H9 (cell line): ENCODE measurements around the gene ARR3. TPM values are rescaled to one million over a fixed set of nuclear protein-coding genes. Genes with fewer than 3 reads are reported as not detected.

Source experiments
- DNase-seq: peaks from one replicate; pipeline ENCODE4 v3.0.0-alpha.2; 2017
- H2AFZ ChIP-seq: one replicate; pipeline ENCODE4 v1.6.1; 2013; ENCODE audit warnings: mild to moderate bottlenecking, low read length, control low read depth, moderate library complexity
- H2AK5ac ChIP-seq: 2 replicates; pipeline ENCODE4 v1.6.1; 2013; ENCODE audit warnings: low read length, control low read depth, mixed read lengths; ENCODE audit not compliant: insufficient read length
- H2BK120ac ChIP-seq: one replicate; pipeline ENCODE4 v1.6.1; 2013; ENCODE audit warnings: low read depth, mild to moderate bottlenecking, low read length, control low read depth, inconsistent platforms; ENCODE audit not compliant: poor library complexity, severe bottlenecking
- H2BK12ac ChIP-seq: 2 replicates; pipeline ENCODE4 v1.6.1; 2013; ENCODE audit warnings: low read length, control low read depth, mixed read lengths, low read depth; ENCODE audit not compliant: insufficient read length
- H2BK15ac ChIP-seq: 2 replicates; pipeline ENCODE4 v1.6.1; 2013; ENCODE audit warnings: low read depth, low read length, control low read depth
- H2BK20ac ChIP-seq: one replicate; pipeline ENCODE4 v1.6.1; 2013; ENCODE audit warnings: low read depth, mild to moderate bottlenecking, low read length, control low read depth, inconsistent platforms; ENCODE audit not compliant: poor library complexity, severe bottlenecking
- H2BK5ac ChIP-seq: 2 replicates; pipeline ENCODE4 v1.6.1; 2013; ENCODE audit warnings: low read length, control low read depth, mixed read lengths; ENCODE audit not compliant: insufficient read length
- H3K14ac ChIP-seq: 2 replicates; pipeline ENCODE4 v1.6.1; 2013; ENCODE audit warnings: low read length, control low read depth; ENCODE audit not compliant: insufficient read depth
- H3K18ac ChIP-seq: 2 replicates; pipeline ENCODE4 v1.6.1; 2013; ENCODE audit warnings: low read depth, mild to moderate bottlenecking, mixed read lengths, low read length, control low read depth; ENCODE audit not compliant: insufficient read length
- H3K23ac ChIP-seq: 2 replicates; pipeline ENCODE4 v1.6.1; 2013; ENCODE audit warnings: low read length, control low read depth, mixed read lengths, low read depth; ENCODE audit not compliant: insufficient read length
- H3K23me2 ChIP-seq: 2 replicates; pipeline ENCODE4 v1.6.1; 2013; ENCODE audit warnings: low read depth, mild to moderate bottlenecking, mixed read lengths, low read length, control low read depth; ENCODE audit not compliant: insufficient read length, poor library complexity, severe bottlenecking
- H3K27ac ChIP-seq: 2 replicates; pipeline ENCODE4 v1.5.1; 2013; ENCODE audit warnings: low read length, control low read depth, mixed read lengths, low read depth; ENCODE audit not compliant: insufficient read length
- H3K27me3 ChIP-seq: 2 replicates; pipeline ENCODE4 v1.6.1; 2013; ENCODE audit warnings: low read length, control low read depth, inconsistent platforms; ENCODE audit not compliant: insufficient read depth
- H3K4ac ChIP-seq: 2 replicates; pipeline ENCODE4 v1.6.1; 2013; ENCODE audit warnings: low read depth, mild to moderate bottlenecking, control low read depth, inconsistent platforms, low read length, moderate library complexity
- H3K4me1 ChIP-seq: 2 replicates; pipeline ENCODE4 v1.6.1; 2013; ENCODE audit warnings: low read length, control low read depth, inconsistent platforms; ENCODE audit not compliant: insufficient read depth
- H3K4me2 ChIP-seq: 2 replicates; pipeline ENCODE4 v1.6.1; 2013; ENCODE audit warnings: low read length, control low read depth, mixed read lengths; ENCODE audit not compliant: insufficient read length, insufficient read depth
- H3K56ac ChIP-seq: 2 replicates; pipeline ENCODE4 v1.6.1; 2013; ENCODE audit warnings: low read depth, mild to moderate bottlenecking, mixed read lengths, low read length, control low read depth; ENCODE audit not compliant: insufficient read length
- H3K79me1 ChIP-seq: 2 replicates; pipeline ENCODE4 v1.6.1; 2013; ENCODE audit warnings: low read depth, mild to moderate bottlenecking, moderate library complexity, low read length, control low read depth, inconsistent platforms; ENCODE audit not compliant: insufficient read depth, poor library complexity, severe bottlenecking
- H3K79me2 ChIP-seq: 2 replicates; pipeline ENCODE4 v1.6.1; 2013; ENCODE audit warnings: low read length, control low read depth, inconsistent platforms; ENCODE audit not compliant: insufficient read depth
- H3K9ac ChIP-seq: 2 replicates; pipeline ENCODE4 v1.6.1; 2013; ENCODE audit warnings: low read length, control low read depth, mixed read lengths; ENCODE audit not compliant: insufficient read length; ENCODE audit errors: extremely low read depth
- H3K9me3 ChIP-seq: one replicate; pipeline ENCODE4 v1.6.1; 2013; ENCODE audit warnings: low read depth, low read length, inconsistent platforms; ENCODE audit not compliant: control insufficient read depth
- H3T11ph ChIP-seq: one replicate; pipeline ENCODE4 v1.6.1; 2013; ENCODE audit warnings: mild to moderate bottlenecking, low read length, control low read depth, inconsistent platforms
- H4K20me1 ChIP-seq: one replicate; pipeline ENCODE4 v1.6.1; 2013; ENCODE audit not compliant: control insufficient read depth, insufficient read length, insufficient read depth
- H4K5ac ChIP-seq: 2 replicates; pipeline ENCODE4 v1.6.1; 2013; ENCODE audit warnings: low read depth, mild to moderate bottlenecking, mixed read lengths, low read length, control low read depth; ENCODE audit not compliant: insufficient read length
- H4K8ac ChIP-seq: replicated peaks from 2 replicates; pipeline ENCODE4 v1.6.1; 2013; ENCODE audit warnings: low read length, control low read depth, mixed read lengths, low read depth; ENCODE audit not compliant: insufficient read length
- H4K91ac ChIP-seq: 2 replicates; pipeline ENCODE4 v1.6.1; 2013; ENCODE audit warnings: low read depth, mild to moderate bottlenecking, moderate library complexity, mixed read lengths, low read length, control low read depth; ENCODE audit not compliant: insufficient read length
- H3K27ac Mint-ChIP-seq, 3 experiments: 2 replicates in 2 of 3; 3 replicates in 1 of 3; pipeline ENCODE4 v1.8.0; 2020 to 2021; ENCODE audit warnings: mixed read lengths in 3 of 3, mild to moderate bottlenecking in 1 of 3, moderate library complexity in 1 of 3
- H3K27me3 Mint-ChIP-seq: 2 replicates; pipeline ENCODE4 v1.8.0; 2021; ENCODE audit warnings: low read depth, mild to moderate bottlenecking, moderate library complexity, mixed read lengths
- H3K36me3 Mint-ChIP-seq, 3 experiments: 2 replicates in 2 of 3; 3 replicates in 1 of 3; pipeline ENCODE4 v1.8.0; 2020 to 2021; ENCODE audit warnings: low read depth in 3 of 3, mixed read lengths in 3 of 3; ENCODE audit not compliant: insufficient read depth in 1 of 3
- H3K4me1 Mint-ChIP-seq, 2 experiments: 2 replicates each; pipeline ENCODE4 v1.8.0; 2020; ENCODE audit warnings: mixed read lengths in 2 of 2
- H3K4me3 Mint-ChIP-seq, 2 experiments: 2 replicates in 1 of 2; 3 replicates in 1 of 2; pipeline ENCODE4 v1.8.0; 2020 to 2021; ENCODE audit warnings: mild to moderate bottlenecking in 2 of 2, mixed read lengths in 2 of 2, moderate library complexity in 1 of 2
- H3K9me3 Mint-ChIP-seq, 2 experiments: 2 replicates in 1 of 2; 3 replicates in 1 of 2; pipeline ENCODE4 v1.8.0; 2020; ENCODE audit warnings: mild to moderate bottlenecking in 2 of 2, mixed read lengths in 2 of 2, moderate library complexity in 1 of 2
- CTCF ChIP-seq: fragments of 200-600 bp; sonication (generic); conservative IDR thresholded peaks from 3 replicates; pipeline ENCODE4 v1.8.0; 2021; ENCODE audit warnings: antibody characterized with exemption, mild to moderate bottlenecking
- WGBS: extraction: QIAGEN DNeasy Blood & Tissue Kit; methylation state at CpG from one replicate; pipeline ENCODE4 v1.1.7; 2013; ENCODE audit warnings: missing lambda C conversion rate, low lambda C conversion rate, mixed read lengths; ENCODE audit not compliant: insufficient read length; ENCODE audit errors: extremely low coverage; 5-methylcytosine and 5-hydroxymethylcytosine counted together
- total RNA-seq: library from RNA; stranded (reverse); gene quantifications from 2 replicates; pipeline ENCODE4 v1.2.1, GENCODE V29; 2021

The ARR3 gene
- total RNA-seq, 1 experiment from 2014 or later: not detected

- H3K79me1 ChIP-seq: no peaks in the 10 kb centered on the region
These were observed 36.5 kb upstream of the ARR3 start for GRCh38 chrX:70231666-70232065.

More at GRCh38 chrX:70231666-70232065, 36.5 kb upstream of the ARR3 start:
- Histone ChIP-seq H3T11ph (no peak overlapping the region), H3K14ac (no peak overlapping the region), H4K20me1 (no peaks in the 10 kb centered on the region), H3K9me3 (peaks cover 45% of the 10 kb centered on the region), H2BK12ac (no peak overlapping the region), H3K23me2 (no peaks in the 10 kb centered on the region), H4K5ac (no peak overlapping the region), H3K18ac (no peak overlapping the region), H3K4ac (no peak overlapping the region), H3K56ac (no peak overlapping the region), H3K4me1 (no peaks in the 10 kb centered on the region), H4K8ac (no peak overlapping the region), H2BK5ac (no peak overlapping the region), H3K4me2 (no peak overlapping the region), H2AK5ac (no peak overlapping the region), H4K91ac (no peak overlapping the region), H2BK20ac (no peak overlapping the region), H2BK15ac (no peak overlapping the region), H3K9ac (no peak overlapping the region), H3K27ac (no peak overlapping the region), H3K27me3 (no peaks in the 10 kb centered on the region; the same call in 1 of the 2 replicates), H2AFZ (no peak overlapping the region), H3K79me2 (no peaks in the 10 kb centered on the region), H2BK120ac (no peak overlapping the region), H3K23ac (no peak overlapping the region)
- WGBS: no CpG with 5 or more reads among the region's 4 CpGs
- no peak overlapping the region for H3K4me3 Mint-ChIP-seq
- peaks cover 4% of the 10 kb centered on the region for H3K27me3 Mint-ChIP-seq
- peaks cover 63 to 74% of the 10 kb centered on the region in 2 experiments for H3K9me3 Mint-ChIP-seq
- no peaks in the 10 kb centered on the region; a peak in 2 of 7 replicates for H3K36me3 Mint-ChIP-seq
- H3K4me1 Mint-ChIP-seq: peaks cover 0 to 4% of the 10 kb centered on the region in 2 experiments; a peak in 1 of 4 replicates
- H3K27ac Mint-ChIP-seq: no peak overlapping the region
- DNase-seq: no peak
- TF ChIP-seq CTCF: no peak
